ENCODE results near the gene RAB11FIP3.
"Not testable (repeated sequence)": the region's sequence is repeated elsewhere in the genome, so short reads cannot be mapped to it uniquely, and the experiment has no call there.

The RAB11FIP3 gene

GRCh38 chr16:474420-475122 is 49.1 kb downstream of the RAB11FIP3 start:
- H3K27ac ChIP-seq (ENCODE audit: low read length) = no peak overlapping the region
- no peak overlapping the region for H2AFZ ChIP-seq (ENCODE audit: low read depth, low read length)
- H3K9ac ChIP-seq (ENCODE audit: low read length) = no peak overlapping the region
- no peak overlapping the region for H3K4me2 ChIP-seq (ENCODE audit: low read length)
- no peaks in the 10 kb centered on the region for H3K9me3 ChIP-seq (ENCODE audit: insufficient read depth, low read length)
- no peak overlapping the region for H3K4me3 ChIP-seq (ENCODE audit: low read length)
- no peaks in the 10 kb centered on the region for H3K36me3 ChIP-seq (replicated peaks; ENCODE audit: low read depth, low read length)
- TF ChIP-seq EZH2phosphoT487 (IDR thresholded peaks at IDR 0.05; ENCODE audit: low read depth) = no peak
- H3K4me1 ChIP-seq (ENCODE audit: low read length) = no peaks in the 10 kb centered on the region; the same call in 1 of the 2 replicates
- H3K27me3 ChIP-seq (ENCODE audit: low read depth, low read length) = no peaks in the 10 kb centered on the region
- H3K79me2 ChIP-seq (ENCODE audit: low read length) = no peaks in the 10 kb centered on the region
- no peaks in the 10 kb centered on the region for H4K20me1 ChIP-seq (ENCODE audit: insufficient read depth, low read length)

DNA sequence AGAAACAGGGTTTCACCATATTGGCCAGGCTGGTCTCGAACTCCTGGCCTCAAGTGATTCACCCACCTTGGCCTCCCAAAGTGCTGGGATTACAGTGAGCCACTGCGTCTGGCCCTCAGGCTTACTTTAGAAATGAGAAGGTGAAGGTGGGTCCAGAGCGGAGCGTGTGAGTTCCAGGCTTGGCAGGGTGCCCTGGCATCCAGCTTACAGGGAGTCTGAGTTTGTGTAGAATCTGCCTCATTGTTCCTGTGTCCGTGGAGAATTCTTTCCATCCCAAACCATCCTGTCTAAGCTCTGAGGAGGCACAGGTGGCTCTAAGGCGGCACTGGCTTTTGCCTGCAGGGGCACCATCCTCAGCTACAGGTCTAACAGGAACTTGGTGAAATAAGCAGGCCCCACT is 50.6 kb downstream of the RAB11FIP3 start:
- TF ChIP-seq EZH2phosphoT487 (IDR thresholded peaks at IDR 0.05; ENCODE audit: low read depth) = no peak
- TF ChIP-seq, protein P1, sequence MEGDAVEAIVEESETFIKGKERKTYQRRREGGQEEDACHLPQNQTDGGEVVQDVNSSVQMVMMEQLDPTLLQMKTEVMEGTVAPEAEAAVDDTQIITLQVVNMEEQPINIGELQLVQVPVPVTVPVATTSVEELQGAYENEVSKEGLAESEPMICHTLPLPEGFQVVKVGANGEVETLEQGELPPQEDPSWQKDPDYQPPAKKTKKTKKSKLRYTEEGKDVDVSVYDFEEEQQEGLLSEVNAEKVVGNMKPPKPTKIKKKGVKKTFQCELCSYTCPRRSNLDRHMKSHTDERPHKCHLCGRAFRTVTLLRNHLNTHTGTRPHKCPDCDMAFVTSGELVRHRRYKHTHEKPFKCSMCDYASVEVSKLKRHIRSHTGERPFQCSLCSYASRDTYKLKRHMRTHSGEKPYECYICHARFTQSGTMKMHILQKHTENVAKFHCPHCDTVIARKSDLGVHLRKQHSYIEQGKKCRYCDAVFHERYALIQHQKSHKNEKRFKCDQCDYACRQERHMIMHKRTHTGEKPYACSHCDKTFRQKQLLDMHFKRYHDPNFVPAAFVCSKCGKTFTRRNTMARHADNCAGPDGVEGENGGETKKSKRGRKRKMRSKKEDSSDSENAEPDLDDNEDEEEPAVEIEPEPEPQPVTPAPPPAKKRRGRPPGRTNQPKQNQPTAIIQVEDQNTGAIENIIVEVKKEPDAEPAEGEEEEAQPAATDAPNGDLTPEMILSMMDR (IDR thresholded peaks at IDR 0.05; ENCODE audit: low read depth, low read length) = no peak
- Histone ChIP-seq H3K4me3 (ENCODE audit: low read length) (no peak overlapping the region), H3K27ac (ENCODE audit: low read length) (no peak overlapping the region), H3K79me2 (ENCODE audit: low read length) (no peaks in the 10 kb centered on the region), H3K9ac (ENCODE audit: low read length) (no peak overlapping the region), H3K4me2 (ENCODE audit: low read length) (no peak overlapping the region), H4K20me1 (ENCODE audit: insufficient read depth, low read length) (no peaks in the 10 kb centered on the region), H3K36me3 (replicated peaks; ENCODE audit: low read depth, low read length) (no peaks in the 10 kb centered on the region), H3K4me1 (ENCODE audit: low read length) (no peaks in the 10 kb centered on the region; the same call in 1 of the 2 replicates), H2AFZ (ENCODE audit: low read depth, low read length) (no peak overlapping the region), H3K9me3 (ENCODE audit: insufficient read depth, low read length) (no peaks in the 10 kb centered on the region), H3K27me3 (ENCODE audit: low read depth, low read length) (no peaks in the 10 kb centered on the region)

GRCh38 chr16:477301-478157 is 52.1 kb downstream of the RAB11FIP3 start:
- Histone ChIP-seq H3K79me2 (ENCODE audit: low read length) (no peaks in the 10 kb centered on the region), H3K36me3 (replicated peaks; ENCODE audit: low read depth, low read length) (peaks cover 3% of the 10 kb centered on the region), H2AFZ (ENCODE audit: low read depth, low read length) (no peak overlapping the region), H3K27me3 (ENCODE audit: low read depth, low read length) (no peaks in the 10 kb centered on the region), H3K9ac (ENCODE audit: low read length) (no peak overlapping the region), H3K4me2 (ENCODE audit: low read length) (no peak overlapping the region), H3K4me1 (ENCODE audit: low read length) (no peaks in the 10 kb centered on the region; the same call in 1 of the 2 replicates), H3K9me3 (ENCODE audit: insufficient read depth, low read length) (no peaks in the 10 kb centered on the region), H3K27ac (ENCODE audit: low read length) (no peak overlapping the region), H3K4me3 (ENCODE audit: low read length) (no peak overlapping the region), H4K20me1 (ENCODE audit: insufficient read depth, low read length) (no peaks in the 10 kb centered on the region)
- TF ChIP-seq EZH2phosphoT487 (IDR thresholded peaks at IDR 0.05; ENCODE audit: low read depth) = no peak
- TF ChIP-seq, protein P1 (IDR thresholded peaks at IDR 0.05; ENCODE audit: low read depth, low read length) = no peak

DNA sequence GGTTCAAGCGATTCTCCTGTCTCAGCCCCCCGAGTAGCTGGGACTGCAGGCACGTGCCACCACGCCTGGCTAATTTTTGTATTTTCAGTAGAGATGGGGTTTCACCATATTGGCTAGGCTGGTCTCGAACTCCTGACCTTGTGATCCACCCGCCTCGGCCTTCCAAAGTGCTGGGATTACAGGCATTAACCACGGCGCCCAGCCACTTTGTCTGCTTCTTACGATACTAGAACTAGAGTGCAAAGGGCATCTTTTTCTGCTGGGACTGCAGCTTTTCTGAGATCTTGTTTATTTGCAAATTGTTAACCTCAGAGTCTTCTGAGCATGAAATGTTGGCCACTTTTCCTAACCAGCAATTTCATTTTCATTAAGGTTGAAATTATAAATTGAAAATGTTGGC is 52.8 kb downstream of the RAB11FIP3 start:
- H2AFZ ChIP-seq (ENCODE audit: low read depth, low read length); H3K9ac ChIP-seq (ENCODE audit: low read length); H3K36me3 ChIP-seq (replicated peaks; ENCODE audit: low read depth, low read length); H3K27ac ChIP-seq (ENCODE audit: low read length); H3K4me2 ChIP-seq (ENCODE audit: low read length); H3K79me2 ChIP-seq (ENCODE audit: low read length); H4K20me1 ChIP-seq (ENCODE audit: insufficient read depth, low read length); H3K9me3 ChIP-seq (ENCODE audit: insufficient read depth, low read length); H3K27me3 ChIP-seq (ENCODE audit: low read depth, low read length); H3K4me1 ChIP-seq (ENCODE audit: low read length); H3K4me3 ChIP-seq (ENCODE audit: low read length): not testable (repeated sequence)
